Gastroesophageal sphincter (tissue), 3 donors: Measurements from ENCODE around the gene SLC6A8.
"Not testable (repeated sequence)": the region's sequence is repeated elsewhere in the genome, so short reads cannot be mapped to it uniquely, and the experiment has no call there.

Source experiments
- POLR2A ChIP-seq, 2 donors: fragments of 450-650 bp; IDR thresholded peaks; one replicate each; pipeline ENCODE4 v1.6.1; 2017; ENCODE audit warnings: antibody characterized with exemption in 2 of 2, mild to moderate bottlenecking in 2 of 2, moderate library complexity in 1 of 2
- POLR2AphosphoS5 ChIP-seq: sonication (generic); formaldehyde crosslinking; IDR thresholded peaks from one replicate; pipeline ENCODE4 v1.6.1; 2017; ENCODE audit warnings: antibody characterized with exemption
- TF ChIP-seq, protein P1 (sequence below), 4 experiments: fragments of 200-600 bp in 2 of 4; fragments of 450-650 bp in 2 of 4; sonication (generic) in 1 of 4; IDR thresholded peaks; one replicate each; pipeline ENCODE4 v1.5.1; 2017 to 2019; ENCODE audit warnings: antibody characterized with exemption in 4 of 4, mild to moderate bottlenecking in 2 of 4, moderate library complexity in 2 of 4

DNA sequence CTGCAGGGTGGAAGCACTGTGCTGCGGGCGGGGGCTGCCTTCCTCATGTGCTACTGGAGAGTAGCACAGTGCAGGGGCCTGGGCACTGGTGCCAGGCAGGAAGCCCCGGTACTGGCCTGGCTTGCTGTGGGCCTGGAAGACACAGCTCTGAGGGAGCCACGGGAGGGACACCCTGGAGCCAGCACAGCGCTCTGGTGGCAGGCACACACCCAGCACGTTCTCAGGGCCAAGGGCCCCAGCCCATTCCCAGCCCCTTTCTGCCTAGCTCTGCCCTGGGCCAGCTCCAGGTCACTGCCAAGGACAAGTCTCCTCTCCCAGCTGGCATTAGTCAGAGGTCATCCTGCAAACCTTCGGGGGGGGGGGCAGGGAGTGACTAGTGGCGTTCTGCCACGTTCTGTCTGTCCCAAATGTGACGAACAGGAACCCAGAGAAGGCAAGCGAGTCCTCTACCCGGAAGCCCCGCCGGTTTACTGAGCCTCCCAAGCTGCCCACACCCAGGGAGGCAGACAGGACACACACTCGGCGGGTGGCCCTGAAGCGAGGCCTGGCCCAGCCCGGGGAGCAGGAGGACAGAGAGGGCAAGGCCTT, 12.2 kb downstream of the SLC6A8 start:
- TF ChIP-seq, protein P1, sequence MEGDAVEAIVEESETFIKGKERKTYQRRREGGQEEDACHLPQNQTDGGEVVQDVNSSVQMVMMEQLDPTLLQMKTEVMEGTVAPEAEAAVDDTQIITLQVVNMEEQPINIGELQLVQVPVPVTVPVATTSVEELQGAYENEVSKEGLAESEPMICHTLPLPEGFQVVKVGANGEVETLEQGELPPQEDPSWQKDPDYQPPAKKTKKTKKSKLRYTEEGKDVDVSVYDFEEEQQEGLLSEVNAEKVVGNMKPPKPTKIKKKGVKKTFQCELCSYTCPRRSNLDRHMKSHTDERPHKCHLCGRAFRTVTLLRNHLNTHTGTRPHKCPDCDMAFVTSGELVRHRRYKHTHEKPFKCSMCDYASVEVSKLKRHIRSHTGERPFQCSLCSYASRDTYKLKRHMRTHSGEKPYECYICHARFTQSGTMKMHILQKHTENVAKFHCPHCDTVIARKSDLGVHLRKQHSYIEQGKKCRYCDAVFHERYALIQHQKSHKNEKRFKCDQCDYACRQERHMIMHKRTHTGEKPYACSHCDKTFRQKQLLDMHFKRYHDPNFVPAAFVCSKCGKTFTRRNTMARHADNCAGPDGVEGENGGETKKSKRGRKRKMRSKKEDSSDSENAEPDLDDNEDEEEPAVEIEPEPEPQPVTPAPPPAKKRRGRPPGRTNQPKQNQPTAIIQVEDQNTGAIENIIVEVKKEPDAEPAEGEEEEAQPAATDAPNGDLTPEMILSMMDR (IDR thresholded peaks at IDR 0.05): not testable (repeated sequence)
- TF ChIP-seq POLR2AphosphoS5; POLR2A (IDR thresholded peaks at IDR 0.05): not testable (repeated sequence)
